Embryonic facial prominence (tissue), 1 donor: ENCODE measurements around the gene AGBL5.

Source experiments
- DNase-seq: peaks from one replicate; pipeline ENCODE4 v3.0.0-alpha.2; 2016; ENCODE audit errors: extremely low spot score

The AGBL5 gene, protein sequence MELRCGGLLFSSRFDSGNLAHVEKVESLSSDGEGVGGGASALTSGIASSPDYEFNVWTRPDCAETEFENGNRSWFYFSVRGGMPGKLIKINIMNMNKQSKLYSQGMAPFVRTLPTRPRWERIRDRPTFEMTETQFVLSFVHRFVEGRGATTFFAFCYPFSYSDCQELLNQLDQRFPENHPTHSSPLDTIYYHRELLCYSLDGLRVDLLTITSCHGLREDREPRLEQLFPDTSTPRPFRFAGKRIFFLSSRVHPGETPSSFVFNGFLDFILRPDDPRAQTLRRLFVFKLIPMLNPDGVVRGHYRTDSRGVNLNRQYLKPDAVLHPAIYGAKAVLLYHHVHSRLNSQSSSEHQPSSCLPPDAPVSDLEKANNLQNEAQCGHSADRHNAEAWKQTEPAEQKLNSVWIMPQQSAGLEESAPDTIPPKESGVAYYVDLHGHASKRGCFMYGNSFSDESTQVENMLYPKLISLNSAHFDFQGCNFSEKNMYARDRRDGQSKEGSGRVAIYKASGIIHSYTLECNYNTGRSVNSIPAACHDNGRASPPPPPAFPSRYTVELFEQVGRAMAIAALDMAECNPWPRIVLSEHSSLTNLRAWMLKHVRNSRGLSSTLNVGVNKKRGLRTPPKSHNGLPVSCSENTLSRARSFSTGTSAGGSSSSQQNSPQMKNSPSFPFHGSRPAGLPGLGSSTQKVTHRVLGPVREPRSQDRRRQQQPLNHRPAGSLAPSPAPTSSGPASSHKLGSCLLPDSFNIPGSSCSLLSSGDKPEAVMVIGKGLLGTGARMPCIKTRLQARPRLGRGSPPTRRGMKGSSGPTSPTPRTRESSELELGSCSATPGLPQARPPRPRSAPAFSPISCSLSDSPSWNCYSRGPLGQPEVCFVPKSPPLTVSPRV

GRCh38 chr2:27050996-27051901 lies at the start of gene AGBL5:
AGBL5 (plus strand) TSS chr2:27051668; CDS start chr2:27052959, 1,291 bp downstream.
- peak; percentile 89 for DNase-seq

- no peak for DNase-seq
Observed at GRCh38 chr2:27001950-27002349, 49.5 kb upstream of the AGBL5 start.

DNA sequence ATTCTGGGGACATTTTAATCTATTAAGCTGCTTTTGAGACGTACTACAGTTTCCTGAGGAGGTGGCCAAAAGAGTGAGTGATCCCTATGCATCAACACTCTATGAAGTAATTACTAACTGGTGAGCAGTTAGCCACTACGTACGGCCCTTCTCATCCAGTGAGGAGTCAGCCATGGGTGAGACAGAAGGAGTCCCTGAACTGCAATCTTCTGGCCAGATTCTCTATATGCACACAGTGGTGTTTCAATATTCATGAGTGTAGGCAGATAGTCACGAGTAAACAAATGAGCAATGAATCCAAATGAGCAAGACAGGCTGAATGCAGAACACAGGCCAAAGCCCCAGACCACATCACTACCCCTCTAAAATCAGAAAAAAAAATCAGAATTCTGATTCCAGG lies 48.5 kb upstream of the AGBL5 start:
- no peak for DNase-seq

DNA sequence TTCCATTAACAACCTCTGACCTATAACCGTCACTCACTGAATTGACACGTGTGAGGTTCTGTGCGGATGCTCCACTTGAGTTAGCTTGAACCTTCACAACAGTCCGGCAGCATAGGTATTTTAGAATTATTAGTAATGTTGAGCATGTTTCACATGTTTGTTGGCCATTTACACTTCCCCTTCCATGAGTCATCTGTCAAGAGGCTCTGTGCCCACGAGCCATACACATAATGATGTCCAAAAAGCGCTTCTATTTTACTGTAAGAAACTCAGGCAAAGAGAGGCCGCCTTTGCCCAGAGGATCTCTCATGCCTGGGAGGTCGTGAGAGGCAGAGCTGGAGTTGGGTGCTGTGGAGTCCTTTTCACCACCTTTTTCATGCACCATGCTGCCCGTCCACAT lies 47.6 kb upstream of the AGBL5 start:
- no peak for DNase-seq

DNA sequence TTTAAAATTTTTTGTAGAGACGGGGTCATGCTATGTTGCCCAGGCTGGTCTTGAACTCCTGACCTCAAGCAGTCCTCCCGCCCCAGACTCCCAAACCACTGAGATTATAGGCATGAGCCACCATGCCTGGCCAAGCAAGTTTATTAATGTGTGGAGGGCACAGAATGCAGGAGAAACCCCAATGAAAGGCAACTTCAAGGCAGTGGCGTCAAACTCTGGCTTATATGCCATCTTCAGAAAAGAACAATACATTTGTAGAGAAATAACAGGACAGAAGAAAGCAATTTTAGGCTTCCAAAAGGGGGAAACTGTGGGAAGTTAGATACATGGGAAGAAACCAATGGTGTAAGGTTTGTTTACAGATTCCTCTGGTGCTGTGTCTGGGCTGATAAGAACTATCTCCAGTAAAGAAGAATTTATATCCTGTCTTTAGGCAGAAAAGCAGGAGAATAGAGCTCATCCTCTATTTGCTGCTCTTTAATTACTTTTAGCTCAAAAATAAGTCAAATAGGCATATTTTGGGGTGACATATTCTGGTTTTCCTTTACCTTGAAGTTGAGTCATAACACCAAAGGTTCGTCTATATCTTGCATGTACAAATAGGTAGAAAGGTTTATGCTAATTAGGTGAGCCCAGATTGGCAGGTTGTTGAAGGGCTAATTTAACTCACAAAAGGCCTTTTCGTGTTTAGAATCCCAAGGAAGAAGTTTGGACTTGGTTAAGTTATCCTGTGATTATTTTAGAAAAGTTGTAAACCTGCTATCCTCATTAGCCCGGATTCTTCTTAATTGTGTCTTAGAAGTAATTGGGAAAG lies 44.7 kb upstream of the AGBL5 start:
- DNase-seq = no peak

DNA sequence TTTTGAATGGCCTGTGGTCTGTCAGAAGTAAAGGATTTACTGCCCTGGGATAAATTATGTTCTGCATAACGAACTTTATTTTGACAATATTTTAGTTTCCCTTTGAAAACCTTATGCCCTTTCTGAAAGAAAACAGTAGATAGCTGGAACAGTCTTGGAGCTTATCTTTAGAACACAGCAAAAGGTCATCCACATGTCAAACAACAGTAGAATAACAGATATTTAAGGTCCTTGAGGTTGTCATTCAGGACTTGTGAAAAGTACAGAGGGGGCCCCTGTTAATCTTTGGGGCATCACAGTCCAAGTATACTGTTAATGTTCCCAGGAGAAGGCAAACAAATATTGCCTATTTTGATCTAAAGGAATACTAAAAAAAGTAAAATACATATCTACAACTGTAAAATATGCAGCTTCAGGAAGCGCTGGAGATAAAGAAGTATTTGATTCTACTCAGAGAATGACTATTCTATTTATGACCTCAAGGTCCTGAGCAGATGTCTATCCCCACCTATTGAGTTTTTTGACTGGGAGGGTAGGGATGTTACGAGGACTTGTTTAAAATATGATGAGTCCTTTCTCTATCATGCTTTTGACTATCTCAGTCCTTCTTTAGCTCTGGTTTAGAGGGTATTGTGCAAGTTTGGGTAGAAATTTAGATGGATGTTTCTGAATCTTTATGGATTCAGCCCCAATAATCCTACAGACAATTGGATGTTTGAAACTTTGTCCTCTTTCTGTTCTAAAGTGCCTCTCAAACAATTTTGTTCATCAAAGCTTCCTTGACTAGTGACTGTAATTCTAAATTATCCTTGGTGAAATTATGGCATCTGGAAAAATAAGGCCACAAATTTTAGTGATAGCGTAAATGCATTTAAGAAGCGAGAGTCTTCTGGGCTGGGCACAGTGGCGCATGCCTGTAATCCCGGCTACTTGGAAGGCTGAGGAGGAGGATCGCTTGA lies 43.8 kb upstream of the AGBL5 start:
- DNase-seq = no peak

DNA sequence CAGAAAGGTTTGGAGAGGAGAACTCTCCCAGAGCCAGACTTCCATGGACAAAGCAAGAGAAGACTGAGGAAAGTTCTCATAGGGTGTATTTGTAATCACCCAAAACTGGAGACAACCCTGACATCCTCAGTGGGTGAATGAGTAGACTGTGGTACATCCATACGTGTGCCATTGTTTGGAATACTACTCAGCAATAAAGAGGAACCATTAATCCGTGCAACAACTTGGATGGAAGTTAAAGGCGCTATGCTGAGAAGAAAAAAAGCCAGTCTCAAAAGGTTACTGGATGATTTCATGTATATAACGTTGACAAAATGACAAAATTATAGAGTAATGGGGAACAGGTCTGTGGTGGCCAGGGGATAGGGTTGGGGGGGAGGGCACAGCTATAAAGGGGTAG lies 42.8 kb upstream of the AGBL5 start:
- DNase-seq = no peak

GRCh38 chr2:27009083-27009482 lies 42.4 kb upstream of the AGBL5 start:
- no peak for DNase-seq

- DNase-seq = no peak
Observed at GRCh38 chr2:27009716-27010115, 41.8 kb upstream of the AGBL5 start.

- DNase-seq = no peak
Observed at GRCh38 chr2:27010139-27010538, 41.3 kb upstream of the AGBL5 start.

DNA sequence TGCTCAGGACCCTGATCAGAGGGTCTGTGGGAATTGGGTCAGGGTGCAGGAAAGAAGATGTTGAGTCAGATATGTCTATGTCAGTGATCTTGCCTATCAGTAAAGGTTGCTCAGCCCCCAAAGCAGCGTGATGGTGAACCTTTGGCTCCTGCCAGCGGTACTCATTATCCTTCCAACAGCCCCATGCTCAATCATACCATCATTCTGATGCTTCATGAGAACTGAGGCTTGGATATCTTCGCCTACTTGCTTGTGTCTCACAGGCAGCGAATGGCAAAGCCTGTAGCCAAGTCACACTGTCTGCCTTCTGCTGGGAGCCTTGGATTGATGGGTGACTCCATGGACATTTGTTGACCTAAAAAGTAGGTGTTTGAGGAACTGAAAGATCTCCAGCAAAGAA lies 37.7 kb upstream of the AGBL5 start:
- DNase-seq = no peak

DNA sequence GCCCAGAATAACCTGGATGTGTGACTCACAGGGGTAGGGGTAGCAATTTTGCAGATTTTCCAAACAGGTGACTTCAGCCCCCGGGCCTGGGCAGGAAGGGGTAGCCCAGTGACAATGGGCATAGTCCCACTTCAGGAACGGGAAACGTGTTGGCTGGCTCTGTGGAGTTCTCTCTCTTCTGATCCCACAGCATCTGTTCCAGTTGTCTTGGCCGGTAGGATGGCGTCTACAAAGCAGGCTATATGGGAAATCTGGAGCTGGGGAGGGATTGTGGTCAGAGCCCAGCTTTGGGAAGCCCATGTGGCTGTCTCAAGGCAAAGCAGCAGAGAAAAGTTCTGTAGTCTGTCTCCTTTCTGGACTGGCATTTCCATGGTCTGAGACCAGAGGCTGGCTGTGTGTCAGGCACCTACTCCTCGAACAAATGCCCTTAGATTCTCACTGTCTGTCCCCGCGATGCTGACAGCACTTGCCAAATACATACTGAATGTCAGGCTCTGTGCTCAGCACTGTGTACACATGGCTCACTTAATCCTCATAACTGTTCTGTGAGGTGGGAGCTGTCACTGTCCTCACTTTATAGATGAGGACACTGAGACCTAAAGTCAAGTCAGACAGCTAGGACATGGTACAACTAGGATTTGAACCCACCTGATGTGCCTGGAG lies 36.6 kb upstream of the AGBL5 start:
- no peak for DNase-seq

GRCh38 chr2:27016801-27017325 lies 34.6 kb upstream of the AGBL5 start:
- DNase-seq = no peak

- no peak for DNase-seq
Observed at GRCh38 chr2:27018142-27018541, 33.3 kb upstream of the AGBL5 start.

GRCh38 chr2:27019459-27019858 lies 32.0 kb upstream of the AGBL5 start:
- no peak for DNase-seq

- no peak for DNase-seq
Observed at GRCh38 chr2:27019931-27020855, 31.3 kb upstream of the AGBL5 start.

GRCh38 chr2:27021253-27022049 lies 30.0 kb upstream of the AGBL5 start:
- no peak for DNase-seq
